K562 (cell line): ENCODE measurements around the gene RGPD4. TPM values are rescaled to one million over a fixed set of nuclear protein-coding genes. Genes with fewer than 3 reads are reported as not detected.

ENCODE experiments used
- ATAC-seq: fragments of 200-7000 bp; cut with Tn5 transposase; 3 replicates; pipeline ENCODE4 v1.9.1; 2020; ENCODE audit warnings: moderate library complexity
- BruUV-seq: library from RNA; stranded (reverse); fragments of 400-500 nt; replicated peaks from 2 replicates; lab custom pipeline; 2021; lab: Mats Ljungman, UMichigan
- CTCF ChIA-PET: fragments of 300-600 bp; formaldehyde crosslinking; extraction: SDS; loops from one replicate; lab custom pipeline; 2021; ENCODE audit warnings: low intra/inter-chr PET ratio; lab: Yijun Ruan, JAX
- POLR2A ChIA-PET: fragments of 300-600, 350-650 bp; sonication (Branson Sonifier 250); formaldehyde crosslinking; extraction: SDS; loops from one replicate; lab custom pipeline; 2021; ENCODE audit warnings: antibody characterized with exemption, inconsistent platforms; lab: Yijun Ruan, JAX
- DNase-seq, 4 experiments: peaks; one replicate each; pipeline versions ENCODE4 v3.0.0 to v3.0.0-alpha.2; 2011 to 2018; ENCODE audit warnings: low spot score in 3 of 4, mixed read lengths in 3 of 4; ENCODE audit errors: extremely low read depth in 1 of 4
- FAIRE-seq: peaks from 2 replicates; lab custom pipeline; 2011; peaks lifted over from hg19 to GRCh38; lab: Jason Lieb, UNC
- H2AFZ ChIP-seq: 2 replicates; pipeline ENCODE4 v1.6.0; 2011; ENCODE audit warnings: low read depth, low read length, control low read depth, inconsistent platforms
- H3K27ac ChIP-seq: fragments of 200-600 bp; 3 replicates; pipeline ENCODE4 v1.8.0; 2011; ENCODE audit warnings: low read depth, mild to moderate bottlenecking, control low read depth, inconsistent platforms, low read length, moderate library complexity, mixed read lengths; ENCODE audit errors: extremely low read depth
- H3K27me3 ChIP-seq, 2 experiments: fragments of 300-600 bp in 1 of 2; 2 replicates in 1 of 2; 3 replicates in 1 of 2; pipeline versions ENCODE4 v1.6.0 to v1.8.0; 2011; ENCODE audit warnings: inconsistent platforms in 2 of 2, low read length in 2 of 2, mild to moderate bottlenecking in 1 of 2, mixed read lengths in 1 of 2, moderate library complexity in 1 of 2; ENCODE audit not compliant: control insufficient read depth in 2 of 2, insufficient read depth in 2 of 2
- H3K36me3 ChIP-seq: fragments of 300-600 bp; 3 replicates; pipeline ENCODE4 v1.8.0; 2011; ENCODE audit warnings: mild to moderate bottlenecking, low read length, inconsistent platforms; ENCODE audit not compliant: control insufficient read depth, insufficient read depth
- H3K4me1 ChIP-seq, 2 experiments: fragments of 200-600 bp in 1 of 2; replicated peaks in 1 of 2; 2 replicates in 1 of 2; 3 replicates in 1 of 2; pipeline versions ENCODE4 v1.5.1 to v1.8.0; 2011; ENCODE audit warnings: inconsistent platforms in 2 of 2, low read length in 2 of 2, mild to moderate bottlenecking in 1 of 2, mixed read lengths in 1 of 2, moderate library complexity in 1 of 2; ENCODE audit not compliant: control insufficient read depth in 2 of 2, insufficient read depth in 2 of 2
- H3K4me2 ChIP-seq: 2 replicates; pipeline ENCODE4 v1.6.1; 2011; ENCODE audit warnings: low read length, control low read depth, inconsistent platforms, mixed read lengths; ENCODE audit not compliant: insufficient read depth
- H3K4me3 ChIP-seq: fragments of 200-600 bp; sonication (generic), shearing (Covaris generic); 2 replicates; pipeline ENCODE4 v1.5.1; 2016; ENCODE audit warnings: control low read depth, inconsistent platforms
- H3K79me2 ChIP-seq: fragments of 200-600 bp; 3 replicates; pipeline ENCODE4 v1.8.0; 2011; ENCODE audit warnings: low read length, inconsistent platforms; ENCODE audit not compliant: control insufficient read depth, insufficient read depth
- H3K9ac ChIP-seq, 2 experiments: 2 replicates each; pipeline versions ENCODE4 v1.6.0 to v1.6.1; 2011; ENCODE audit warnings: low read depth in 2 of 2, low read length in 2 of 2, control low read depth in 1 of 2, inconsistent platforms in 1 of 2, mild to moderate bottlenecking in 1 of 2, mixed read lengths in 1 of 2; ENCODE audit not compliant: insufficient read depth in 1 of 2
- H3K9me1 ChIP-seq: one replicate; pipeline ENCODE4 v1.6.0; 2011; ENCODE audit warnings: inconsistent platforms, mild to moderate bottlenecking, low read length, moderate library complexity; ENCODE audit not compliant: control insufficient read depth, insufficient read depth
- H3K9me3 ChIP-seq: replicated peaks from 2 replicates; pipeline ENCODE4 v1.5.1; 2011; ENCODE audit warnings: low read depth, low read length, inconsistent platforms; ENCODE audit not compliant: control insufficient read depth, insufficient read depth
- H4K20me1 ChIP-seq: replicated peaks from 2 replicates; pipeline ENCODE4 v1.6.1; 2011; ENCODE audit warnings: low read length, inconsistent platforms, mixed read lengths; ENCODE audit not compliant: control insufficient read depth, insufficient read depth
- CSDE1 ChIP-seq, 2 experiments: fragments of 450-650 bp; IDR thresholded peaks; 2 replicates each; pipeline ENCODE4 v1.6.1; 2016; ENCODE audit warnings: mild to moderate bottlenecking in 1 of 2
- FUS ChIP-seq: fragments of 200-400 bp; formaldehyde crosslinking; optimal IDR thresholded peaks from 2 replicates; pipeline ENCODE3; 2017; ENCODE audit warnings: low read depth, low read length
- PCBP2 ChIP-seq: fragments of 200-400 bp; formaldehyde crosslinking; IDR thresholded peaks from 2 replicates; pipeline ENCODE4 v1.6.1; 2018; ENCODE audit warnings: low read length, low read depth, mild to moderate bottlenecking, moderate library complexity; ENCODE audit not compliant: poor library complexity, severe bottlenecking
- RAD51 ChIP-seq: fragments of 450-650 bp; IDR thresholded peaks from 2 replicates; pipeline ENCODE4 v1.7.1; 2016; ENCODE audit warnings: low read depth, mild to moderate bottlenecking, borderline replicate concordance
- RHOXF2B ChIP-seq: fragments of 250-450 bp; sonication (Bioruptor Pico); conservative IDR thresholded peaks from 2 replicates; pipeline ENCODE4 v1.5.1; 2021
- TCF7L2 ChIP-seq: fragments of 150-350 bp; IDR thresholded peaks from 2 replicates; pipeline ENCODE4 v1.6.1; 2016; ENCODE audit warnings: low read depth, mild to moderate bottlenecking, low read length, moderate library complexity
- ZNF766 ChIP-seq: fragments of 200-800 bp; sonication (Bioruptor generic); conservative IDR thresholded peaks from 2 replicates; pipeline ENCODE4 v1.6.1; 2016; ENCODE audit warnings: missing genetic modification characterization, missing compliant biosample characterization
- ZNF778 ChIP-seq: fragments of 450-650 bp; formaldehyde crosslinking; IDR thresholded peaks from 2 replicates; pipeline ENCODE4 v1.4.0; 2020; ENCODE audit warnings: mild to moderate bottlenecking, moderate library complexity
- ZNF79 ChIP-seq: fragments of 250-450 bp; sonication (Bioruptor Pico); IDR thresholded peaks from 2 replicates; pipeline ENCODE4 v1.4.0; 2020; ENCODE audit warnings: low read depth, mild to moderate bottlenecking, moderate library complexity
- WGBS: fragments of 100-300 bp; shearing (Covaris generic); methylation state at CpG from one replicate; pipeline ENCODE4 v1.1.6; 2016; ENCODE audit warnings: low coverage, mixed read lengths; ENCODE audit not compliant: insufficient coverage; ENCODE audit errors: missing lambda C conversion rate; 5-methylcytosine and 5-hydroxymethylcytosine counted together
- in situ Hi-C: fragments of 300-500 bp; cut with MboI; formaldehyde crosslinking; loops from 4 replicates; pipeline ENCODE4 v1.15.0; 2018; ENCODE audit warnings: inconsistent platforms, mixed read lengths
- intact Hi-C: fragments of 100-400 bp; cut with micrococcal nuclease; formaldehyde crosslinking; loops from 2 replicates; pipeline ENCODE4 v1.14.2; 2022
- polyA plus RNA-seq, 8 experiments: library from polyadenylated mRNA; depleted of rRNA in 4 of 8; stranded (reverse) in 5 of 8; unstranded in 3 of 8; fragments of >200 nt; fragmentation: Nextera tagmentation in 2 of 8; fragmentation: Illumina TruSeq in 1 of 8; extraction: Ambion mirVana in 2 of 8; extraction: Trizol in 1 of 8; gene quantifications; 2 replicates each; pipeline versions ENCODE4 v1.2.1 to v1.2.3, GENCODE V29; 2011 to 2014; ENCODE audit warnings: inconsistent platforms in 1 of 8, missing spikeins in 1 of 8
- total RNA-seq, 7 experiments: library from RNA; depleted of rRNA in 6 of 7; stranded (reverse); fragments of >200 nt in 6 of 7; fragmentation: Illumina TruSeq in 2 of 7; extraction: Trizol in 2 of 7; gene quantifications; 2 replicates each; pipeline versions ENCODE4 v1.2.1 to v1.2.3, GENCODE V29; 2011 to 2021; ENCODE audit warnings: low replicate concordance in 1 of 7
- TF ChIP-seq, protein P1 (sequence below): fragments of 450-650 bp; IDR thresholded peaks from 2 replicates; pipeline ENCODE4 v1.6.1; 2014; ENCODE audit warnings: low read depth, mild to moderate bottlenecking, moderate library complexity, borderline replicate concordance
- TF ChIP-seq, protein P2 (sequence below): sonication (generic); formaldehyde crosslinking; IDR thresholded peaks from 2 replicates; pipeline ENCODE4 v1.8.0; 2022; ENCODE audit warnings: mild to moderate bottlenecking, missing genetic modification reagents
- TF ChIP-seq, protein P3 (sequence below): sonication (generic); formaldehyde crosslinking; IDR thresholded peaks from 2 replicates; pipeline ENCODE4 v1.8.0; 2022; ENCODE audit warnings: mild to moderate bottlenecking, missing genetic modification reagents, borderline replicate concordance

RGPD4 gene
- total and polyA plus RNA-seq, 9 of the 15 experiments (the other 6 are each of a cell fraction or from before 2014, with no cell fraction given) = 0.04 TPM; not detected in 8

DNA sequence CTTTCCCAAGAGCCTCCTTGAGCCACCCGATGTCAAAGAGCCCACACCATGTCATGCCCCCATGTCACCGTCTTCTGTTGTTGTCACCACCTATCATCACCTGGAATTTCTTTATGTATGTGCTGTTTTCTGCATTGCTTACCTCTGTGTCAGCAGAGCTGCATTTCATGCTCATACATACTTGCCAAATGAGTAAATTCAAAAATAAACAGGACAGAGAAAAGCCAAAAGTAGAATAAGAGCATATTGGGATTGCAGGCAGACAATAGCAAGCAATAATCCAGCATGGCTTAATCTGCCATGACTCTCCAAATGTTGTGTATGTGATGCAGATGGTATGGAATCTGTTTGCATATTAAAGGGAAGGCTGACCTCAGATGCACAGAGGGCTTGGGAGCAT, 15.3 kb upstream of the RGPD4 start:
- DNase-seq (no peak), ATAC-seq (no peak), FAIRE-seq (no peak)
- H3K27ac ChIP-seq = no peak overlapping the region
- no peaks in the 10 kb centered on the region for H3K4me1 ChIP-seq
- no peaks in the 10 kb centered on the region for H3K36me3 ChIP-seq
- TF ChIP-seq CSDE1 (IDR thresholded peaks at IDR 0.05) (no peak), ZNF778 (CRISPR knock-in tag) (no peak), TCF7L2 (no peak), PCBP2 (no peak), RHOXF2B (CRISPR knock-in tag) (no peak), ZNF79 (CRISPR knock-in tag) (no peak), ZNF766 (CRISPR knock-in tag) (no peak), RAD51 (no peak), FUS (no peak)
- TF ChIP-seq, protein P1, sequence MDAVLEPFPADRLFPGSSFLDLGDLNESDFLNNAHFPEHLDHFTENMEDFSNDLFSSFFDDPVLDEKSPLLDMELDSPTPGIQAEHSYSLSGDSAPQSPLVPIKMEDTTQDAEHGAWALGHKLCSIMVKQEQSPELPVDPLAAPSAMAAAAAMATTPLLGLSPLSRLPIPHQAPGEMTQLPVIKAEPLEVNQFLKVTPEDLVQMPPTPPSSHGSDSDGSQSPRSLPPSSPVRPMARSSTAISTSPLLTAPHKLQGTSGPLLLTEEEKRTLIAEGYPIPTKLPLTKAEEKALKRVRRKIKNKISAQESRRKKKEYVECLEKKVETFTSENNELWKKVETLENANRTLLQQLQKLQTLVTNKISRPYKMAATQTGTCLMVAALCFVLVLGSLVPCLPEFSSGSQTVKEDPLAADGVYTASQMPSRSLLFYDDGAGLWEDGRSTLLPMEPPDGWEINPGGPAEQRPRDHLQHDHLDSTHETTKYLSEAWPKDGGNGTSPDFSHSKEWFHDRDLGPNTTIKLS = no peak
- TF ChIP-seq, protein P2, sequence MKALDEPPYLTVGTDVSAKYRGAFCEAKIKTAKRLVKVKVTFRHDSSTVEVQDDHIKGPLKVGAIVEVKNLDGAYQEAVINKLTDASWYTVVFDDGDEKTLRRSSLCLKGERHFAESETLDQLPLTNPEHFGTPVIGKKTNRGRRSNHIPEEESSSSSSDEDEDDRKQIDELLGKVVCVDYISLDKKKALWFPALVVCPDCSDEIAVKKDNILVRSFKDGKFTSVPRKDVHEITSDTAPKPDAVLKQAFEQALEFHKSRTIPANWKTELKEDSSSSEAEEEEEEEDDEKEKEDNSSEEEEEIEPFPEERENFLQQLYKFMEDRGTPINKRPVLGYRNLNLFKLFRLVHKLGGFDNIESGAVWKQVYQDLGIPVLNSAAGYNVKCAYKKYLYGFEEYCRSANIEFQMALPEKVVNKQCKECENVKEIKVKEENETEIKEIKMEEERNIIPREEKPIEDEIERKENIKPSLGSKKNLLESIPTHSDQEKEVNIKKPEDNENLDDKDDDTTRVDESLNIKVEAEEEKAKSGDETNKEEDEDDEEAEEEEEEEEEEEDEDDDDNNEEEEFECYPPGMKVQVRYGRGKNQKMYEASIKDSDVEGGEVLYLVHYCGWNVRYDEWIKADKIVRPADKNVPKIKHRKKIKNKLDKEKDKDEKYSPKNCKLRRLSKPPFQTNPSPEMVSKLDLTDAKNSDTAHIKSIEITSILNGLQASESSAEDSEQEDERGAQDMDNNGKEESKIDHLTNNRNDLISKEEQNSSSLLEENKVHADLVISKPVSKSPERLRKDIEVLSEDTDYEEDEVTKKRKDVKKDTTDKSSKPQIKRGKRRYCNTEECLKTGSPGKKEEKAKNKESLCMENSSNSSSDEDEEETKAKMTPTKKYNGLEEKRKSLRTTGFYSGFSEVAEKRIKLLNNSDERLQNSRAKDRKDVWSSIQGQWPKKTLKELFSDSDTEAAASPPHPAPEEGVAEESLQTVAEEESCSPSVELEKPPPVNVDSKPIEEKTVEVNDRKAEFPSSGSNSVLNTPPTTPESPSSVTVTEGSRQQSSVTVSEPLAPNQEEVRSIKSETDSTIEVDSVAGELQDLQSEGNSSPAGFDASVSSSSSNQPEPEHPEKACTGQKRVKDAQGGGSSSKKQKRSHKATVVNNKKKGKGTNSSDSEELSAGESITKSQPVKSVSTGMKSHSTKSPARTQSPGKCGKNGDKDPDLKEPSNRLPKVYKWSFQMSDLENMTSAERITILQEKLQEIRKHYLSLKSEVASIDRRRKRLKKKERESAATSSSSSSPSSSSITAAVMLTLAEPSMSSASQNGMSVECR (CRISPR knock-in tag) = no peak
- TF ChIP-seq, protein P3, sequence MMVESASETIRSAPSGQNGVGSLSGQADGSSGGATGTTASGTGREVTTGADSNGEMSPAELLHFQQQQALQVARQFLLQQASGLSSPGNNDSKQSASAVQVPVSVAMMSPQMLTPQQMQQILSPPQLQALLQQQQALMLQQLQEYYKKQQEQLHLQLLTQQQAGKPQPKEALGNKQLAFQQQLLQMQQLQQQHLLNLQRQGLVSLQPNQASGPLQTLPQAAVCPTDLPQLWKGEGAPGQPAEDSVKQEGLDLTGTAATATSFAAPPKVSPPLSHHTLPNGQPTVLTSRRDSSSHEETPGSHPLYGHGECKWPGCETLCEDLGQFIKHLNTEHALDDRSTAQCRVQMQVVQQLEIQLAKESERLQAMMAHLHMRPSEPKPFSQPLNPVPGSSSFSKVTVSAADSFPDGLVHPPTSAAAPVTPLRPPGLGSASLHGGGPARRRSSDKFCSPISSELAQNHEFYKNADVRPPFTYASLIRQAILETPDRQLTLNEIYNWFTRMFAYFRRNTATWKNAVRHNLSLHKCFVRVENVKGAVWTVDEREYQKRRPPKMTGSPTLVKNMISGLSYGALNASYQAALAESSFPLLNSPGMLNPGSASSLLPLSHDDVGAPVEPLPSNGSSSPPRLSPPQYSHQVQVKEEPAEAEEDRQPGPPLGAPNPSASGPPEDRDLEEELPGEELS (CRISPR knock-in tag) = no peak
- ChIA-PET CTCF (no interaction called here), POLR2A (no interaction called here)
- no peak overlapping the region for H3K4me3 ChIP-seq
- H3K4me2 ChIP-seq = no peak overlapping the region
- no peak overlapping the region for H3K9ac ChIP-seq
- H3K9me1 ChIP-seq = no peaks in the 10 kb centered on the region
- H3K9me3 ChIP-seq = no peaks in the 10 kb centered on the region
- no peaks in the 10 kb centered on the region for H3K79me2 ChIP-seq
- peaks cover 2 to 18% of the 10 kb centered on the region in 2 experiments; a peak in 2 of 5 replicates for H3K27me3 ChIP-seq
- intact Hi-C loops (no loop called here), in situ Hi-C loops (loop anchor here (25.0 kb wide), 2 partner anchors 126 to 224 kb away; no protein-coding TSS in a partner anchor)
- BruUV-seq = no TSS peak
- no peak overlapping the region for H2AFZ ChIP-seq
- 4% methylated on average over 2 of the region's 2 CpGs for WGBS
- no peaks in the 10 kb centered on the region for H4K20me1 ChIP-seq
